ENCODE results near the gene MDFI. TPM values are rescaled to one million over a fixed set of nuclear protein-coding genes. Genes with fewer than 3 reads are reported as not detected.

Gene MDFI
- total RNA-seq, 1 donor from 2014 or later = 36.7 TPM

GRCh38 chr6:41633056-41633634 lies 5.1 kb upstream of the MDFI start:
- DNase-seq (ENCODE audit: low spot score) = no peak

GRCh38 chr6:41634657-41635056 lies 3.6 kb upstream of the MDFI start:
- no peak for DNase-seq (ENCODE audit: low spot score)

GRCh38 chr6:41635365-41635764 lies 2.9 kb upstream of the MDFI start:
- no peak for DNase-seq (ENCODE audit: low spot score)

- peak; percentile 74 for DNase-seq (ENCODE audit: low spot score)
These were observed 1.5 kb upstream of the MDFI start for GRCh38 chr6:41636833-41637193.

GRCh38 chr6:41637194-41638001 lies 870 bp upstream of the MDFI start:
- peak; percentile 62 for DNase-seq (ENCODE audit: low spot score)

- no peak for DNase-seq (ENCODE audit: low spot score)
These were observed 904 bp downstream of the MDFI start for GRCh38 chr6:41638935-41639808.

- no peak for DNase-seq (ENCODE audit: low spot score)
These were observed 1.6 kb downstream of the MDFI start for GRCh38 chr6:41639809-41640371.

GRCh38 chr6:41640426-41640825 lies 2.2 kb downstream of the MDFI start:
- no peak for DNase-seq (ENCODE audit: low spot score)

GRCh38 chr6:41641352-41641925 lies 3.2 kb downstream of the MDFI start:
- DNase-seq (ENCODE audit: low spot score) = no peak

GRCh38 chr6:41642090-41642959 lies 4.1 kb downstream of the MDFI start:
- DNase-seq (ENCODE audit: low spot score) = no peak

GRCh38 chr6:41642960-41643898 lies 5.0 kb downstream of the MDFI start:
- no peak for DNase-seq (ENCODE audit: low spot score)

GRCh38 chr6:41643899-41644269 lies 5.6 kb downstream of the MDFI start:
- DNase-seq (ENCODE audit: low spot score) = no peak

- no peak for DNase-seq (ENCODE audit: low spot score)
These were observed 6.1 kb downstream of the MDFI start for GRCh38 chr6:41644297-41644879.

- no peak for DNase-seq (ENCODE audit: low spot score)
These were observed 6.8 kb downstream of the MDFI start for GRCh38 chr6:41645007-41645618.

GRCh38 chr6:41646026-41646795 lies 7.9 kb downstream of the MDFI start:
- no peak for DNase-seq (ENCODE audit: low spot score)

GRCh38 chr6:41647061-41647511 lies 8.8 kb downstream of the MDFI start:
- no peak for DNase-seq (ENCODE audit: low spot score)

- DNase-seq (ENCODE audit: low spot score) = no peak
These were observed 9.9 kb downstream of the MDFI start for GRCh38 chr6:41648070-41648585.

GRCh38 chr6:41648921-41649320 lies 10.7 kb downstream of the MDFI start:
- DNase-seq (ENCODE audit: low spot score) = no peak

Data from ureter (tissue), 1 donor.